ENCODE measurements around the gene MAPK8IP2.
A peak's percentile ranks its signal among the peaks of the same experiment; 100 is the strongest.
"Not testable (repeated sequence)": the region's sequence is repeated elsewhere in the genome, so short reads cannot be mapped to it uniquely, and the experiment has no call there.

Gene MAPK8IP2

GRCh38 chr22:50612528-50613221 is 12.1 kb downstream of the MAPK8IP2 start:
- no peak for DNase-seq (ENCODE audit: low read depth)

DNA sequence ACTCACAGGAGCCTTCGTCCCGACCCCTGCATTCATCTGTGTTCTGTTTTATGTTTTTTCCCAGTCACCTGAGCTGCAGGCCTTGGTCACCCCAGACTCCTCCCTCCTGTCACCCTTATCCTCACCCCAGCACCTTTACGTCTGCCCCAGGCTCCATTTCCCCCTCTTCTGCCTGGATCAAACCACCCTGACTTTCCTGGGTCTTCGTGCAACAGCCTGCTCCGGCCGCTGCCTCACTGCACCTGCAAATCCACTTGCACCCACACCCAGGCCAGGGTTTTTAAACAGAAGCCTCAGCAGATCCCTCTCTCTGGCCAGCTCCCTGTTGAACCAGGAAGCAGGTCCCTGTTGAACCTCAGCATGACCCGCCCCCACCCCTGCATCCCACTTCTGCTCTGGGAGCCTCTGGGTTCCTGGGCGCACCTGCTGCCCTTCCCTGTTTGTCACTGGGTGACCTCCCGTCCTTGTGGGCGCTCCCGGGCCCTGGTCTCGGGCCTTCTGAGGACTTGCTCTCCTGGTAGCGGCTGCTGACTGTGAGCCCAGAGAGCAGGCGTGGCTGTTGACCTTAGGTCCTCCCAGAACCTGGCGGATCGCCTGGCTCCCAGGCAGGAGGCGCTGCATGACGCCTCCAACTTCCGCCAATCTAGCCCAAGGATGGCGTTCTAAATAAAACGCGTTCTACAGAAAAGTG is 12.8 kb downstream of the MAPK8IP2 start:
- DNase-seq (ENCODE audit: low read depth), result no peak

DNA sequence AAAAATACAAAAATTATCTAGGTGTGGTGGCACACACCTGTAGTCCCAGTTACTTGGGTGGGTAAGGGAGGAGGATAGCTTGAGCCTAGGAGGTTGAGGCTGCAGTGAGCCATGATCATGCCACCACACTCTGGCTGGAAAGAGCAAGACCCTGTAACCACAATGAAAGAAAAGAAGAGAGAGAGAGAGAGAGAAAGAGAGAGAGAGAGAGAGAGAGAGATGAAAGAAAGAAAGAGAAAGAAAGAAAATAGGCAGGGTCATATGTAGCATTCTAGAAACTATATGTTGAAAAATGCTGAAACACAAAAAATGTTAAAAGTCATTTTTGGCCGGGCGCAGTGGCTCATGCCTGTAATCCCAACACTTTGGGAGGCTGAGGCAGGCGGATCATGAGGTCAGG is 13.7 kb downstream of the MAPK8IP2 start:
- not testable (repeated sequence) for DNase-seq (ENCODE audit: low read depth)

GRCh38 chr22:50620593-50621355 is 20.2 kb downstream of the MAPK8IP2 start:
- DNase-seq (ENCODE audit: low read depth), result peak; percentile 44

DNA sequence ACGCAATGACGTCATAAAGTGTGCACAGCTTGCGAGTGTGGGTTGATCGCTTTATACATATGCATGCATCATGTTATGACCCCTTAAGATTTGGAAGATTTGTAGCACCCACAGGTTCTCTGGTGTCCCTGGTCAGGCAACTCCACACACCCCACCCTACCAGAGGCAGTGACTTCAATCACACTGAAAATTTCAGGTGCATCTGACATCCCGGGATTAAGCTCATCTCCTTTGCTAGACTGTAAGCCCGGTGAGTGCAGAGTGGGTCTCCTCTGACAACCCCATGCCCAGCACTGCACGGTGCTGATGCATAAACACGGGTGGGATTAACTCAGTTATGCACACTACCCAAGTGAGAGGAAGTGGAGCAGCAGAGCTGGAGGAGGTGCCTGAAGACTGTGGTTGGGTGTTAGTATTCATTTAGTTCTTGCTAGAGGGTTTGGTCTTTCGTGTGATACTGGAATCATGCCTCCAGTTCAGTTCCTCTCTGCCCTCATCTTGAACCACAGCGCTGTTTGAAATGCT is 20.8 kb downstream of the MAPK8IP2 start:
- DNase-seq (ENCODE audit: low read depth), result peak; percentile 36

DNA sequence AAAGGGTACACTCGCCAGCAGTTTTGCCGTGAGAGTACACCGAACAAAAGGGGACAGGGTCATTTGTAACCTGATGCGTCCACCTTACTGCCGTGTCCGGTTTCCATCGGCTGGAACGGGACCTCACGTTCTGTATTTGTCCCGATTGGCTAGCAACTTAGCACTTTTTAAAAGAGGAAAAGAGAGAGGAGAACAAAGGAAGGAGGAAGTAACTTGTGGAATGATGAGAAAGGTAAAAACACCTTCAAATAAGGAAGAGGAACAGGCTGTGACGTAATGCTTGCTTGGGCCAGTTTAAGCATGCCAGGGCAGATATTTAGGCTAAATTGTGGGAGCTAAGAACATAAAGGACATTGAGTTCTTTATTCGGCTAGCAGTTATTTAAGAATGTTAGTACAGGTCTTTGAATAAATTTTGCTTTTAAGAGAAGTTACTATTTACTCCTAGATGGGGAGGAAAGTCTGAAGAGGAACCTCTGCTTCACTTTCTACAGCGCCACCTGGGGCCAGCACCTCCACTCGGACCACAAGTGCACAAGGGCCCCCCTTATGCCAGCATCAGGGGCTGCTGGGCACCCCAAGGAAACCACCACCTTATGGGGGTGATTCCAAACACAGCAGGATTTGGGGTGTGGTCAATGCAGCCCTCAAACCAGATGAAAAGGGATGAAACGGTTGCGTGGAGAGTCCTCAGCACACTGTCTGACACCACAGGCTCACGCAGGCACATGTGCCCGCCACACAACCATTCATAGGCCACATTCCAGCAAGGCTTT is 21.5 kb downstream of the MAPK8IP2 start:
- DNase-seq (ENCODE audit: low read depth), result no peak

GRCh38 chr22:50622723-50623327 is 22.2 kb downstream of the MAPK8IP2 start:
- DNase-seq (ENCODE audit: low read depth), result no peak

GRCh38 chr22:50624347-50625130 is 23.9 kb downstream of the MAPK8IP2 start:
- no peak for DNase-seq (ENCODE audit: low read depth)

DNA sequence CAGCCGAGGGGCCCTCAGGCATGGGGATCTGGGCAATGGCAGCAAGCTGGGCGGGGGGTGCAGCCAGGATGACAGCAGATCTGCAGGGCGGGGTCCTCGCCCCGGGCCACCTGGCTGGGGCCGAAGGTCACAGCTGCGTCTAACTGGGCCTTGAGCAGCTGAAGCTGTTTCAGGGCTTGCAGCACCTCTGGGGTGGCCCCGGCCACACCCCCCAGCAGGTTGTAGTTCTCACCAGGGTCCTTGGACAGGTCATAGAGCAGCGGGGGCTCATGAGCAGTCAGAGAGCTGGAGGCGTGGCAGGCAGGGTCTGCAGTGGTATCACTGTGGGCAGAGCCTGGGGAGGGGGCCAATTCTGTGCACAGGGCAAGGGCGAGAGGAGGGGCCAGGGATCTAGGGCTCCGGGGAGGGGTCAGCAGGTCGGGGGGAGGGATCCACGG is 24.6 kb downstream of the MAPK8IP2 start:
- no peak for DNase-seq (ENCODE audit: low read depth)

GRCh38 chr22:50625568-50626313 is 25.1 kb downstream of the MAPK8IP2 start:
- DNase-seq (ENCODE audit: low read depth), result no peak

GRCh38 chr22:50626314-50626849 is 25.8 kb downstream of the MAPK8IP2 start:
- DNase-seq (ENCODE audit: low read depth), result no peak

- no peak for DNase-seq (ENCODE audit: low read depth)
These were observed 26.5 kb downstream of the MAPK8IP2 start for GRCh38 chr22:50626850-50627641.

GRCh38 chr22:50627642-50628542 is 27.3 kb downstream of the MAPK8IP2 start, which contains the start of gene ARSA:
TSS of gene ARSA (minus strand) at chr22:50628152. CDS start at chr22:50627779, 373 bp downstream.
- peak; percentile 69 for DNase-seq (ENCODE audit: low read depth)

- DNase-seq (ENCODE audit: low read depth), result no peak
These were observed 28.0 kb downstream of the MAPK8IP2 start for GRCh38 chr22:50628543-50629134.

DNA sequence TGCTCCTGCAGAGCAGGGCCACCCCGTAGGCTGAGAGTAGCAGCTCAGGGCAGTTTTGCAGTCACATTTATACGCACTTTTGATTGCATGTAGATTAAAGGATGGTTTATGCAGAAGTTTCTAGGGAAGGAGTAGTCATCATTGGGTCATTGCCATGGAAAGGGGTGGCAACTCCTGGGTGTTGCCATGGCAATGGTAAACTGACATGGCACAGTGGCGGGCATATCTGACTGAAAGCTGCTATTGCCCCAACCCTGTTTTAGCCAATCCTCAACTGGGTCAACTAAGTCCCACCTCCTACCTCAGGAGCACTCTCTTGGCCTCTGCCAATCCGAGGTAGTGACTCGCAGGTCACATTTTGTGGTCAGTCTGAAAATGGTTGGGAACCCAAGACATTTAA is 29.8 kb downstream of the MAPK8IP2 start:
- DNase-seq (ENCODE audit: low read depth), result no peak

- DNase-seq (ENCODE audit: low read depth), result no peak
These were observed 32.5 kb downstream of the MAPK8IP2 start for GRCh38 chr22:50633086-50633485.

DNA sequence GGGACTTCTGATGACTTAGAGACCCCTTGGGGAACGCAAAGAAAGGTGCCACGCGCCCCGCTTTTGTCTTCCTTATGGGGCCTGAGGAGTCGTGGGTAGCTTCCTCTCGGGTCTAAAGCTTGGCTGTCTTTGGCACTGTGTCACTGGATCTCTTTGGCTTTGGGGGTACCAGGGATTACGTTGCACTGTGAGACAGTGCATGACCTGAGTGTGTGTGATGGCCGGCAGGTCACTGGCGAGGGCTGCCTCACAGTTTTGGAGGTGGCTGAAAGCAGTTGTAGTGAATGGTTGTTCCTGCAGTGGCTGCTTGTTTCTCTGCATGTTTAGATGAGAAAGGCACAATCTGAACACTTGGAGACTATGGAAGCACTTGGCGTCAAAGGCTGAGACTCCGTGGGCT is 33.2 kb downstream of the MAPK8IP2 start:
- DNase-seq (ENCODE audit: low read depth), result no peak

Data from activated T-cell treated with anti-CD3 and anti-CD28 coated beads for 24 hours (primary cell).